GM23248 (cell line): Measurements from ENCODE around the gene IRX1. TPM values are rescaled to one million over a fixed set of nuclear protein-coding genes. Genes with fewer than 3 reads are reported as not detected.
A peak's percentile ranks its signal among the peaks of the same experiment; 100 is the strongest.

Experiments used
- DNase-seq: peaks from one replicate; pipeline ENCODE4 v3.0.0-alpha.2; 2015
- H2AFZ ChIP-seq: fragments of 200-600 bp; sonication (generic); 2 replicates; pipeline ENCODE4 v1.6.1; 2016; ENCODE audit warnings: antibody characterized with exemption
- H3F3A ChIP-seq: fragments of 200-600 bp; sonication (generic); 2 replicates; pipeline ENCODE4 v1.6.1; 2016; ENCODE audit warnings: mild to moderate bottlenecking, antibody characterized with exemption, mixed run types; ENCODE audit not compliant: insufficient read depth
- H3K27ac ChIP-seq: fragments of 200-600 bp; sonication (generic); 2 replicates; pipeline ENCODE4 v1.5.1; 2016; ENCODE audit warnings: mild to moderate bottlenecking
- H3K27me3 ChIP-seq: fragments of 200-600 bp; sonication (generic); replicated peaks from 2 replicates; pipeline ENCODE4 v1.6.1; 2016; ENCODE audit warnings: mild to moderate bottlenecking; ENCODE audit not compliant: insufficient read depth
- H3K36me3 ChIP-seq: fragments of 200-600 bp; sonication (generic); 2 replicates; pipeline ENCODE4 v1.6.1; 2016; ENCODE audit warnings: low read depth, mild to moderate bottlenecking
- H3K4me1 ChIP-seq: fragments of 200-600 bp; sonication (generic); 2 replicates; pipeline ENCODE4 v1.6.1; 2016; ENCODE audit warnings: mild to moderate bottlenecking; ENCODE audit not compliant: insufficient read depth
- H3K4me2 ChIP-seq: fragments of 200-600 bp; sonication (generic); one replicate; pipeline ENCODE4 v1.6.1; 2016; ENCODE audit warnings: mild to moderate bottlenecking; ENCODE audit not compliant: unreplicated experiment
- H3K4me3 ChIP-seq: fragments of 200-600 bp; sonication (generic); 2 replicates; pipeline ENCODE4 v1.5.1; 2016; ENCODE audit warnings: mild to moderate bottlenecking
- H3K79me2 ChIP-seq: fragments of 200-600 bp; sonication (generic); 2 replicates; pipeline ENCODE4 v1.6.1; 2016; ENCODE audit warnings: mild to moderate bottlenecking; ENCODE audit not compliant: insufficient read depth
- H3K9ac ChIP-seq: fragments of 200-600 bp; sonication (generic); 2 replicates; pipeline ENCODE4 v1.6.1; 2016; ENCODE audit warnings: mild to moderate bottlenecking
- H3K9me2 ChIP-seq: fragments of 200-600 bp; sonication (generic); 2 replicates; pipeline ENCODE4 v1.6.1; 2016; ENCODE audit warnings: mixed run types, mild to moderate bottlenecking, moderate library complexity; ENCODE audit not compliant: insufficient read depth
- H3K9me3 ChIP-seq: fragments of 200-600 bp; sonication (generic); one replicate; pipeline ENCODE4 v1.6.1; 2017; ENCODE audit warnings: low read depth
- H4K20me1 ChIP-seq: fragments of 200-600 bp; sonication (generic); 2 replicates; pipeline ENCODE4 v1.6.0; 2016; ENCODE audit not compliant: insufficient read depth
- EZH2 ChIP-seq: fragments of 200-600 bp; sonication (generic); IDR thresholded peaks from 2 replicates; pipeline ENCODE4 v1.6.1; 2018; ENCODE audit warnings: antibody characterized with exemption, mild to moderate bottlenecking; ENCODE audit not compliant: insufficient read depth, poor library complexity, severe bottlenecking
- EZH2phosphoT487 ChIP-seq: fragments of 200-600 bp; sonication (generic); IDR thresholded peaks from 2 replicates; pipeline ENCODE4 v1.6.1; 2018; ENCODE audit warnings: antibody characterized with exemption, moderate library complexity, mild to moderate bottlenecking, low read depth; ENCODE audit not compliant: insufficient read depth
- WGBS, 2 experiments: methylation state at CpG; one replicate each; pipeline ENCODE4 v1.1.6; 2015 to 2017; ENCODE audit warnings: low lambda C conversion rate in 2 of 2, low coverage in 1 of 2; ENCODE audit errors: missing lambda C conversion rate in 2 of 2; 5-methylcytosine and 5-hydroxymethylcytosine counted together
- in situ Hi-C: fragments of 300-500 bp; cut with MboI; formaldehyde crosslinking; loops from 2 replicates; pipeline ENCODE4 v1.15.0; 2020
- polyA plus RNA-seq: library from polyadenylated mRNA; unstranded; fragments of >200 nt; fragmentation: Nextera tagmentation; extraction: Ambion mirVana; gene quantifications from 2 replicates; pipeline ENCODE4 v1.2.1, GENCODE V29; 2016
- total RNA-seq: library from RNA; depleted of rRNA; stranded (reverse); fragments of >200 nt; shearing (Covaris generic); gene quantifications from 2 replicates; pipeline ENCODE4 v1.2.3, GENCODE V29; 2014

Gene IRX1
- total and polyA plus RNA-seq, 2 experiments from 2014 or later = 1.3 to 25.9 TPM

DNA sequence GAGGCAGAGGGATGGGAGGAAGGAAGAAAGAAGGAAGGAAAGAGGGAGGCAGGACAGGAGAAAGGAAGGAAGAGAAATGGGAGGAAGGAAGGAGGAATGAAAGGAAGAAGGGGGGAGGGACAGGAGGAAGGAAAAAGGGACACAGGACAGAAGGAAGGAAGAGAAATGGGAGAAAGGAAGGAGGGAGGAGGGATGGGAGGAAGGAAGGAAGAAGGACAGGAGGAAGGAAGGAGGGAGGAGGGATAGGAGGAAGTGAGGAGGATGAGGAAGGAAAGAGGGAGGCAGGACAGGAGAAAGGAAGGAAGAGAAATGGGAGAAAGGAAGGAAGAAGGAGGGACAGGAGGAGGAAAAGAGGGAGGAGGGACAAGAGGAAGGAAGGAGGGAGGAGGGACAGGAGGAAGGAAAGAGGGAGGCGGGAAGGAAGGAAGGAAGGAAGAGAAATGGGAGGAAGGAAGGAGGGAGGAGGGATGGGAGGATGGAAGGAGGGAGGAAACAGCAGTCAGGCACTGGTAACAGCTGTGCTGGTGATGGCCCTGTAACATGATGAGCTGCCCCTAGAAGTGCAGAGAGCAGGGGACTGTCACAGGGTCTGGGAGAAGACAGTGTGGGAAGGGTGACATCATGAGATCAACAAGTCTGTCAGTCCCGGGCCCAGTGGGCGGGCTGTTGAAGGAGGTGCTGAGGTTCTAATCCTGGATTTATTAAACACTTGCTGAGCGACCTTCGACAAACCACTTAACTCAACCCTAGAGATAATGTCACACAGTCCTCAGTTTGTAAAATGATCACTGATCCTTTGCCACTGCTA is 10.7 kb upstream of the IRX1 start:
- Histone ChIP-seq H2AFZ (no peak overlapping the region), H3K27me3 (peaks cover 20% of the 10 kb centered on the region), H3K4me1 (no peaks in the 10 kb centered on the region), H3K4me3 (no peak overlapping the region), H4K20me1 (no peaks in the 10 kb centered on the region), H3K9ac (no peak overlapping the region), H3K9me2 (no peaks in the 10 kb centered on the region), H3F3A (no peaks in the 10 kb centered on the region), H3K4me2 (no peak overlapping the region), H3K79me2 (no peaks in the 10 kb centered on the region), H3K27ac (no peak overlapping the region), H3K36me3 (no peaks in the 10 kb centered on the region), H3K9me3 (no peaks in the 10 kb centered on the region)
- WGBS, 2 experiments = 55 to 64% methylated on average over 5 of the region's 5 CpGs
- no peak for TF ChIP-seq EZH2
- no peak for TF ChIP-seq EZH2phosphoT487
- in situ Hi-C loops = no loop called here
- no peak for DNase-seq

DNA sequence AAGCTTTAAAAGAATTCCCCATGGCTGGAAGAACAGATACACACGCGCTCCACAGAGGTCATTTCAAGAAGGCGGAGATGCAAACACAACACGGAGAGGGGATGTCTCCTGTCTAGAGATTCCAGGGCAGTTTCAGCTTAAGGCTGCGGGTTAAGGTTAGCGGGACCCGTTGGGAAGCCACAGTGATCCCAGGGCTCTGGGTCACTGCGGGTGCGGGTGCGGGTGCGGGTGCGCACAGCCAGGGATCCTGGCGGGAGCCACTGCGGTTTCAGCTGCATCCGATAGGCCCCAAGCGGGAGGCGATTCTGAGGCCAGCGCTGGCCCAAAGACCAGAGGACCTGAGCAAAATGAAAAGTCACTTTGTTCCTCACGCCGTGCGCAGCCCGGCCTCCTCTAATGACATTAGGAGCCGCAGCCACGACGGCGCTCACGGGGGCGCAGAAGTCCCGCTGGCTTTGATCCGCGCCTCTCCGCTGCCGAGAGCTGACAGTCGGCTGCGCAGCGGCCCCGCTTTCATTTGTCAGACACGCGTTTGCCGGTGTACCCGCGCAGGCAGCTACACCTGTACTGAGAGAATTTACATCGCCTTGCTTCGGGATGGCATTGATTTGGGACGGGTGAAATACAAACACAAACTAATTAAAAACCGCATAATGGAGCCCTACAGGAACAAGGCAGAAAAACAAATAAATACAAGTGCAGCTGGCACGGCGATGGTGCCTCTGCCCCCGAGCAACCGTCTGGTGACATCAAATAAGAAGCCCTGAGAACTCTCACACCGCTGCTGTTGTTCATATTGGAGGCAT is 5.3 kb upstream of the IRX1 start:
- Histone ChIP-seq H2AFZ (peak overlapping the region; percentile 70; the same call in 1 of the 2 replicates), H3F3A (0 out of 2 replicates have a peak, but pooled peaks cover 9% of the 10 kb centered on the region), H3K4me1 (no peaks in the 10 kb centered on the region), H3K9ac (no peak overlapping the region), H3K79me2 (no peaks in the 10 kb centered on the region), H3K27ac (no peak overlapping the region), H3K4me3 (peak overlapping the region; percentile 56; the same call in 1 of the 2 replicates), H4K20me1 (no peaks in the 10 kb centered on the region), H3K9me2 (no peaks in the 10 kb centered on the region), H3K4me2 (no peak overlapping the region), H3K36me3 (no peaks in the 10 kb centered on the region), H3K27me3 (peaks cover 31% of the 10 kb centered on the region), H3K9me3 (no peaks in the 10 kb centered on the region)
- 59 to 60% methylated on average over 47 to 51 of the region's 51 CpGs for WGBS, 2 experiments
- in situ Hi-C loops = no loop called here
- no peak for DNase-seq
- TF ChIP-seq EZH2 (no peak), EZH2phosphoT487 (no peak)

DNA sequence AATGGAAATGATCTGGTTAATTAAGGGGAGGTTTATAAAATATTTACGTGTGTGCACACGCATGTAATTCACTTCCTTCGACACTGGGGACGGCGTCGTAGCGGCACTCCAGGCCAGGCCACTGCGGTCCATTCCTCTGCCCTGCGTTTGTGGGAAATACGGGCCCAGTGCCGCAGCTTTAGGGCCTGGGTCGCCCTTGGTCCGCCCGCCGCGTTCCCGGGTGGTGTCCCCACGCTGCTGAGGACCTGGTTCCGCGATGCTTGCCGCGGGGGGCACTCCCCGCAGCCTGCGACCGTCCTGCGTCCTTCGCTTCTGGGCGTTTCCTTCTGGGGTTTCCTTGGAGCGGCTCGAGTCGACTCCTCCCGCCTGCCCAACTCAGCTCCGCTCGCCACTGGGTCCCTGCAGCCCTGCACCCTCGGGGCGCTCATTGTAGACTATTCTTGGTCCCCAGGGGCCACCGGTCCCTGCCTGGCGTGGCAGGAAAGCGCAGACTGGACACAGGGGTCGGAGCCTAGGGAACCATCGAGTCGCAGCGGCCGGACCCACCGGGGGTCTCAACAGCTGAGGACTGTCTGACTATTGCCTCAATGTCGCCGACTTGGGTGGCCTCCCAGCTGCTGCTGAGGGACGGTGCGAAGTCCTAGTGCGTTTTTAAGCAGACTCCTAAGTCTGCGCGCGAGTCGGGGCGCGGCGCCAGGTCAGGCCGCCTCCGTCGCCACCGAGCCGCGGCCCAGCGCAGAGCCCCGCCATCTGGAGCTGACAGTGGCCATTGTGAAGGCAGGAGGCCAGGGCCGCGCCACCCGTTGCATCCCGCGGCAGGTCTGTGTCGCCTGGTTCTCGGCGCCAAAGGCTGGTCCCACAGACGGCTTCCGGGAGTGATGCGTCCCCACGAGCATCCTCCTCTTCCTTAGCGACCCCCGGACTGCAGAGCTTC is 4.4 kb upstream of the IRX1 start:
- no peaks in the 10 kb centered on the region for H4K20me1 ChIP-seq
- H3K9ac ChIP-seq = 0 out of 2 replicates have a peak overlapping the region, but pooled peaks have one; percentile 5
- peaks cover 1% of the 10 kb centered on the region for H3K79me2 ChIP-seq
- H3K9me3 ChIP-seq = no peaks in the 10 kb centered on the region
- H3K27me3 ChIP-seq = peaks cover 31% of the 10 kb centered on the region
- in situ Hi-C loops = no loop called here
- no peaks in the 10 kb centered on the region for H3K4me1 ChIP-seq
- DNase-seq = peak; percentile 54
- H3K4me3 ChIP-seq = peak overlapping the region; percentile 56
- peak overlapping the region; percentile 59 for H3K4me2 ChIP-seq
- peak; percentile 68 for TF ChIP-seq EZH2
- TF ChIP-seq EZH2phosphoT487 = no peak
- 0 out of 2 replicates have a peak, but pooled peaks cover 9% of the 10 kb centered on the region for H3F3A ChIP-seq
- no peak overlapping the region for H3K27ac ChIP-seq
- H2AFZ ChIP-seq = peak overlapping the region; percentile 70
- H3K36me3 ChIP-seq = no peaks in the 10 kb centered on the region
- WGBS, 2 experiments = 4% methylated on average over 77 to 78 of the region's 79 CpGs
- no peaks in the 10 kb centered on the region for H3K9me2 ChIP-seq
